Esophagus squamous epithelium (tissue), 5 donors: Measurements from ENCODE around the gene TCF15. TPM values are rescaled to one million over a fixed set of nuclear protein-coding genes. Genes with fewer than 3 reads are reported as not detected.
"Not testable (repeated sequence)": the region's sequence is repeated elsewhere in the genome, so short reads cannot be mapped to it uniquely, and the experiment has no call there.

Source experiments
- DNase-seq: peaks from one replicate; lab custom pipeline; 2025; lab: John Stamatoyannopoulos, UW
- H3K27ac ChIP-seq, 4 donors: fragments of 200-600 bp; sonication (generic); one replicate each; pipeline ENCODE4 v1.5.1; 2016 to 2019; ENCODE audit warnings: mild to moderate bottlenecking in 1 of 4
- H3K27me3 ChIP-seq, 4 donors: fragments of 200-600 bp; sonication (generic); 1 replicate in 3 of 4; 2 replicates in 1 of 4; pipeline versions ENCODE4 v1.5.1 to v1.6.0; 2017 to 2021; ENCODE audit warnings: antibody characterized with exemption in 1 of 4
- H3K36me3 ChIP-seq, 3 donors: fragments of 200-600 bp; sonication (generic); one replicate each; pipeline ENCODE4 v1.5.1; 2016 to 2019
- H3K4me1 ChIP-seq, 3 donors: fragments of 200-600 bp; sonication (generic); one replicate each; pipeline ENCODE4 v1.5.1; 2017 to 2019
- H3K4me3 ChIP-seq, 4 donors: fragments of 200-600 bp; sonication (generic); 1 replicate in 3 of 4; 2 replicates in 1 of 4; pipeline ENCODE4 v1.5.1; 2016 to 2019; ENCODE audit warnings: mild to moderate bottlenecking in 2 of 4, moderate library complexity in 1 of 4
- H3K9me3 ChIP-seq, 3 donors: fragments of 200-600 bp; sonication (generic); one replicate each; pipeline ENCODE4 v1.5.1; 2016 to 2019
- POLR2A ChIP-seq, 4 donors: fragments of 450-650 bp; IDR thresholded peaks; one replicate each; pipeline ENCODE4 v1.6.1; 2017; ENCODE audit warnings: antibody characterized with exemption in 4 of 4, mild to moderate bottlenecking in 4 of 4, moderate library complexity in 3 of 4
- WGBS, 2 donors: methylation state at CpG; one replicate each; pipeline ENCODE4 v1.1.5; 2018; 5-methylcytosine and 5-hydroxymethylcytosine counted together
- intact Hi-C: fragments of 100-400 bp; cut with DNase I; formaldehyde crosslinking; loops from one replicate; pipeline ENCODE4 v1.15.0; 2022
- total RNA-seq, 4 donors: library from RNA; depleted of rRNA; stranded (reverse); fragments of >200 nt; gene quantifications; one replicate each; pipeline ENCODE4 v1.1.0, GENCODE V29; 2016
- TF ChIP-seq, protein P1 (sequence below), 6 experiments: fragments of 450-650 bp in 4 of 6; fragments of 200-600 bp in 2 of 6; sonication (generic) in 2 of 6; IDR thresholded peaks; one replicate each; pipeline ENCODE4 v1.5.1; 2016 to 2019; ENCODE audit warnings: antibody characterized with exemption in 6 of 6, mild to moderate bottlenecking in 4 of 6, moderate library complexity in 4 of 6
- donor health status: DM: yes; HTN: yes; CAD: no.

TCF15 gene
- total RNA-seq, 4 donors from 2014 or later, result not detected

DNA sequence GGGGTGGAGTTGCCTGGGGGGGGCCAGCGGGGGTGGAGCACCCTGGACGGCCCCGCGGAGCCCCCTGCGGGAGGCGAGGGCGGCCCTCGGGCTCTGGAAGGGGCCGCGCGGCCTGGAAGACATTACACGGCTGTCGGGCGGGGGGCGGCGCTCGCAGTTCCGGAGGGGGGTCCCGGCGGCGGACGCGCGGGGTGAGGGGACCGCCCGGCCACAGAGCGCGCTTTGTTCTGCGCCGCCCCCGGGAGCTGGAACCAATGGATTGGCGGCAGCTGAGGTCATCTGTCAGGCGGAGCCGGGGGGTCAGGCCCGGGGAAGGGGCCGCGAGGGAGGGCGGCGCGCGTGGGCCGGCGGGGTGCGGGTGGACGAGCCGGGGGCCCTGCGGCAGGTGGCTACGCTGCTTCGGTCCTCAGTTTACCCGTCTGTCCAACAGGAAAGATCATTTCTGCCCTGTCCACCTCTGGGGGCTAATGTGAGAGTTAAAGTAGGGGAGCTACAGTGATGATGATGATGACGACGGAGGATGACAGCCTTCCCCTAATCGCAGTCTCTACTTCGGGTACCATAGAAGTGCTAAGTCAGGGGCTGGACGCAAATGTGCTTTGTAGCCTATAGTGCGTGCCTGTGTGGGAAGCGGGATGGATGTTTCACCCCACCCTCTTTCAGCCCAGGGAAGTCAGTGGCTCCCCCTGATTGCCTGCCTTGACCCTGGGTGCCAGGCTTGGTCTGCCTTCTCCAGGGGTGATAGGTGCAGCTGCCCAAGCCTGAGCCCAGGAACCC is 32.5 kb upstream of the TCF15 start:
- TF ChIP-seq, protein P1, sequence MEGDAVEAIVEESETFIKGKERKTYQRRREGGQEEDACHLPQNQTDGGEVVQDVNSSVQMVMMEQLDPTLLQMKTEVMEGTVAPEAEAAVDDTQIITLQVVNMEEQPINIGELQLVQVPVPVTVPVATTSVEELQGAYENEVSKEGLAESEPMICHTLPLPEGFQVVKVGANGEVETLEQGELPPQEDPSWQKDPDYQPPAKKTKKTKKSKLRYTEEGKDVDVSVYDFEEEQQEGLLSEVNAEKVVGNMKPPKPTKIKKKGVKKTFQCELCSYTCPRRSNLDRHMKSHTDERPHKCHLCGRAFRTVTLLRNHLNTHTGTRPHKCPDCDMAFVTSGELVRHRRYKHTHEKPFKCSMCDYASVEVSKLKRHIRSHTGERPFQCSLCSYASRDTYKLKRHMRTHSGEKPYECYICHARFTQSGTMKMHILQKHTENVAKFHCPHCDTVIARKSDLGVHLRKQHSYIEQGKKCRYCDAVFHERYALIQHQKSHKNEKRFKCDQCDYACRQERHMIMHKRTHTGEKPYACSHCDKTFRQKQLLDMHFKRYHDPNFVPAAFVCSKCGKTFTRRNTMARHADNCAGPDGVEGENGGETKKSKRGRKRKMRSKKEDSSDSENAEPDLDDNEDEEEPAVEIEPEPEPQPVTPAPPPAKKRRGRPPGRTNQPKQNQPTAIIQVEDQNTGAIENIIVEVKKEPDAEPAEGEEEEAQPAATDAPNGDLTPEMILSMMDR (IDR thresholded peaks at IDR 0.05), result no peak
- no peak for TF ChIP-seq POLR2A (IDR thresholded peaks at IDR 0.05)
- Histone ChIP-seq H3K36me3 (peaks cover 3 to 11% (median 7%) of the 10 kb centered on the region in 3 donors), H3K4me1 (peaks cover 6 to 21% (median 7%) of the 10 kb centered on the region in 3 donors), H3K9me3 (no peaks in the 10 kb centered on the region), H3K27me3 (peaks cover 0 to 27% (median 0%) of the 10 kb centered on the region in 4 donors), H3K4me3 (peak overlapping the region; percentile 11 to 58 (median 31)), H3K27ac (no peak overlapping the region)
- 19 to 50% methylated on average over 2 to 5 of the region's 57 CpGs for WGBS, 2 donors
- no peak for DNase-seq
- intact Hi-C loops, result no loop called here

DNA sequence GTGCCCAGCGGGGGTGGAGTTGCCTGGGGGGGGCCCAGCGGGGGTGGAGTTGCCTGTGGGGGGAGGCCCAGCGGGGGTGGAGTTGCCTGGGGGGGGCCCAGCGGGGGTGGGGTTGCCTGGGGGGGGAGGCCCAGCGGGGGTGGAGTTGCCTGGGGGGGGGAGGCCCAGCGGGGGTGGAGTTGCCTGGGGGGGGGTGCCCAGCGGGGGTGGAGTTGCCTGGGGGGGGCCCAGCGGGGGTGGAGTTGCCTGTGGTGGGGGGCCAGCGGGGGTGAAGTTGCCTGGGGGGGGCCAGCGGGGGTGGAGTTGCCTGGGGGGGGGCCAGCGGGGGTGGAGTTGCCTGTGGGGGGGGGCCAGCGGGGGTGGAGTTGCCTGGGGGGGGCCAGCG is 31.9 kb upstream of the TCF15 start:
- H3K9me3 ChIP-seq, H3K27ac ChIP-seq, intact Hi-C loops, H3K36me3 ChIP-seq, DNase-seq: not testable (repeated sequence)
- peak overlapping the region in 2 of 4 donors; percentile 43 to 58 for H3K4me3 ChIP-seq
- peaks cover 6 to 21% (median 7%) of the 10 kb centered on the region in 3 donors for H3K4me1 ChIP-seq
- no CpG with 5 or more reads among the region's 13 CpGs for whole genome bisulfite sequencing, 2 donors
- peaks cover 0 to 32% (median 0%) of the 10 kb centered on the region in 4 donors for H3K27me3 ChIP-seq

DNA sequence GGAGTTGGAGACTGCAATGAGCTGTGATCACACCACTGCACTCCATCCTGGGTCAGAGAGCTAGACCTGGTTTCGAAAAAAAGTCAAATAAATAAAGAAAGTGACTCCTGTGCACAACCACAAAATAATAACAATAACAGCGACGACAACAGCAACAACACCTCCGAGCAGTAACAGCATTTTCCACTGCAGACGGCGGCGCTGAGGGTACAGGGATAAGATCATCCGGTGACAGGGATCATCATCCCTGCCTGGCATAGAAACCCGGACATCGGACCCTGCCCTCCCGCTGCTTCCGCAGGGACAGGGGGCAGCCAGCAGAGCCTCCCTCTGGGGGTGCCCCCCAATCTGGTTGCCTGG is 31.4 kb upstream of the TCF15 start:
- no peak overlapping the region for H3K27ac ChIP-seq
- no peaks in the 10 kb centered on the region for H3K9me3 ChIP-seq
- H3K27me3 ChIP-seq, result peaks cover 0 to 33% (median 0%) of the 10 kb centered on the region in 4 donors
- WGBS, 2 donors, result 32 to 37% methylated on average over 8 to 11 of the region's 12 CpGs
- no peak for DNase-seq
- H3K4me1 ChIP-seq, result peaks cover 6 to 20% (median 7%) of the 10 kb centered on the region in 3 donors
- intact Hi-C loops, result no loop called here
- TF ChIP-seq, protein P1 (IDR thresholded peaks at IDR 0.05), result no peak
- no peak for TF ChIP-seq POLR2A (IDR thresholded peaks at IDR 0.05)
- no peak overlapping the region for H3K4me3 ChIP-seq
- peaks cover 0 to under 1% (median 0%) of the 10 kb centered on the region in 3 donors for H3K36me3 ChIP-seq

DNA sequence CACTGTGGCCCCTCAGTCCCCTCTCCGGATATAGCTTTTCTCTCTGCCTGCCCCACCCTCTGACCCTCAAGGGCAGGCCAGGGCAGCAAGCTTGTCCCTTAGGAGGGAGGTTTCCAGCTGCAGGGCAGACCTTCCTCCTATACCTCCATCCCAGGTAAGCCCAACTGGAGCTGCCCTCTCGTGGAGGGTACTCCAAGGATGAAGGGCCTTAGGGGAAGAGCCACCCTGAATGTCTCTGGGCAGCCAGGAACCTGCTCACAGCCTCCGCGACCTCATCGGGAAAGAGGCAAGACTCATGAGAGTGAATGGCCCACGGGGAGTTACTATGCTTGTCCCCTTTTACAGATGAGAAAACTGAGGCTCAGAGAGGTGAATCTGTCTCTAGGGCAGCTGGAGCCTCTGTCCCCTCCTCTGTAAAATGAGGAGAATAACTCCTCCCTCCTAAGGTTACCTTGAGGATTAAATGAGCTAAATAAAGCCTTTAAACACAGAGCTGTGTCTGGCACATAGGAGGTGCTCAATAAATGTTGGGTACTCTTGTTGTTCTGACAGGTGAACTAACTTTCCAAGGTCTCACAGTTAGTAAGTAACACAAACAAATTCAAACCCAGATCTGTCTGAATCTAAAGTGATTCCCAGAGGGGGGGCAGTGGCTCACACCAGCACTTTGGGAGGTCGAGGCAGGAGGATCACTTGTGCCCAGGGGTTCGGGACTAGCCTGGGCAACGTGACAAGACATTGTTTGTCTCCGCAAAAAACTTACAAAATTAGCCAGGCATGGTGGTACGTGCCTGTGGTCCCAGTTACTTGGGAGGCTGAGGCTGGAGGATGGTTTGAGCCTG is 30.8 kb upstream of the TCF15 start:
- intact Hi-C loops, result no loop called here
- WGBS, 2 donors, result 46 to 55% methylated on average over 7 of the region's 11 CpGs
- TF ChIP-seq, protein P1 (IDR thresholded peaks at IDR 0.05), result no peak
- Histone ChIP-seq H3K27me3 (peaks cover 0 to 36% (median 0%) of the 10 kb centered on the region in 4 donors), H3K4me1 (peaks cover 4 to 14% (median 7%) of the 10 kb centered on the region in 3 donors), H3K36me3 (no peaks in the 10 kb centered on the region), H3K27ac (no peak overlapping the region), H3K4me3 (no peak overlapping the region), H3K9me3 (no peaks in the 10 kb centered on the region)
- no peak for DNase-seq

DNA sequence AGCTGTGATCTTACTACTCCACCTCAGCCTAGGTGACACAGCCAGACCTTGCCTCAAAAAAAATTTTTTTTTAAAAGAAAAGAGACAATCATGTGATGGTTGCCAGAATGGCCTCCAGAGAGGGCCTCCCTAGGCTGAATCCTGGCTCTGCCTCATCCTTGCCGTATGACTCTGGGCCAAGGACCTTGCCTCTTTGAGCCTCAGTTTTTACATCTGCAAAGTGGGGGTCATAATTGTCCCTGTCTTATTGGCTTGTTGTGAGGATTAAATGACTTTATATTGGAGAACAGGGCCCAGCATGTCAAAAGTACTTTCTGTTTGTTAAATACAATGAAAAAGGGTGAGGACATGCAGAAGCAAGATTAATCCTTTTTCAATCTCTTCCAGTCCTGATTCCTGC is 28.5 kb upstream of the TCF15 start:
- Histone ChIP-seq H3K4me3 (no peak overlapping the region), H3K4me1 (peaks cover 0 to 7% (median 0%) of the 10 kb centered on the region in 3 donors), H3K27ac (no peak overlapping the region), H3K9me3 (no peaks in the 10 kb centered on the region), H3K27me3 (peaks cover 0 to 58% (median 0%) of the 10 kb centered on the region in 4 donors), H3K36me3 (no peaks in the 10 kb centered on the region)
- 70 to 75% methylated on average over 1 of the region's 1 CpG for WGBS, 2 donors
- TF ChIP-seq, protein P1 (IDR thresholded peaks at IDR 0.05), result no peak
- TF ChIP-seq POLR2A (IDR thresholded peaks at IDR 0.05), result no peak
- DNase-seq, result no peak
- intact Hi-C loops, result no loop called here
